HAP-1 (cell line): Measurements from ENCODE around the gene AMOTL1.
"Not testable (repeated sequence)": the region's sequence is repeated elsewhere in the genome, so short reads cannot be mapped to it uniquely, and the experiment has no call there.

ENCODE experiments used
- DNase-seq, 2 experiments: peaks; one replicate each; pipeline ENCODE4 v3.0.0-alpha.2; 2016 to 2020; ENCODE audit warnings: low spot score in 2 of 2
- H3K27me3 ChIP-seq: fragments of 250-450 bp; sonication (Bioruptor Pico); 2 replicates; pipeline ENCODE4 v1.5.1; 2020; ENCODE audit warnings: low read depth, mild to moderate bottlenecking, moderate library complexity
- H3K36me3 ChIP-seq: fragments of 250-450 bp; sonication (Bioruptor Pico); replicated peaks from 2 replicates; pipeline ENCODE4 v1.5.1; 2020; ENCODE audit warnings: mild to moderate bottlenecking
- H3K4me1 ChIP-seq: fragments of 250-450 bp; sonication (Bioruptor Pico); 2 replicates; pipeline ENCODE4 v1.5.1; 2020; ENCODE audit warnings: mild to moderate bottlenecking
- H3K4me3 ChIP-seq: fragments of 250-450 bp; sonication (Bioruptor Pico); 2 replicates; pipeline ENCODE4 v1.5.1; 2020; ENCODE audit warnings: mild to moderate bottlenecking, moderate library complexity
- H3K9me3 ChIP-seq: fragments of 250-450 bp; sonication (Bioruptor Pico); 2 replicates; pipeline ENCODE4 v1.5.1; 2020; ENCODE audit warnings: mild to moderate bottlenecking, moderate library complexity
- in situ Hi-C: fragments of 300-500 bp; cut with MboI; formaldehyde crosslinking; loops from 3 replicates; pipeline ENCODE4 v1.14.3; 2020; ENCODE audit warnings: low sequenced_read_pairs, inconsistent platforms, mixed read lengths

AMOTL1 gene

DNA sequence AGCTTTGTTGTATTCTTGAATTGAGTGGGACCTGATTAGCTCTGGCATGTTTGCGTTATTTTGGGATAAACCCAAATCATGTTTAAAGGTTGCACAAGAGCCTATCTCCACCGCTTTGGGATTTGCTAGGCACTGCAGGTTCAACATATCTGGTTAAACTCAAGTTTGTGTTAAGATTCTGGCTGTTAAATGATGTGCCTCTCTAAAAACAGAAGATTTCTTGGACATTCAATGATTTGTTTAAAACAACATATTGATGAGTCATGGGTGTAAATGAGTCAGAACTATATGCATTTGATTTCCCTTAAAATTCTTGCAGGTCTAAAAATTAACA lies 67.4 kb downstream of the AMOTL1 start:
- Histone ChIP-seq H3K36me3 (peaks cover 13% of the 10 kb centered on the region), H3K9me3 (no peaks in the 10 kb centered on the region), H3K4me3 (no peak overlapping the region), H3K27me3 (no peaks in the 10 kb centered on the region), H3K4me1 (peaks cover 13% of the 10 kb centered on the region)
- DNase-seq = no peak
- in situ Hi-C loops = no loop called here

DNA sequence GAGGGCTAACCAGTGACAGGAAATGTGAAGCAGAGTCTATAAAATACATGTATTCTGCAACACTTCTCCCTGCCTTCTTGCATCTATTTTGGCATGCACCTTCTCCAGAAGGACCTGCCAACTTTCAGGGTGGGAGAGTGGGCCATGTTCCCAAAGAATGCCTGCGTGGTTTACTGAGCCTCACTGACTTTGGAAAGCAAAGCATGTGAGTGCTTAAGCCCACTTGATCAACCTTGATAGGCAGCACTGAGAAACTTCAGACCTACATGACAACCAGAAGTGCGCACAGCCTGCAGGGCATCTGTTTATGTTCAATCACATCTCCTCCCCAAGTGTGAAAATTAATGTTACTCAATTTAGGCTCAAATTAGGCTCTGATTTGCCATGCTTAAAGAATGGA lies 69.2 kb downstream of the AMOTL1 start:
- in situ Hi-C loops = no loop called here
- peaks cover 6% of the 10 kb centered on the region for H3K36me3 ChIP-seq

DNA sequence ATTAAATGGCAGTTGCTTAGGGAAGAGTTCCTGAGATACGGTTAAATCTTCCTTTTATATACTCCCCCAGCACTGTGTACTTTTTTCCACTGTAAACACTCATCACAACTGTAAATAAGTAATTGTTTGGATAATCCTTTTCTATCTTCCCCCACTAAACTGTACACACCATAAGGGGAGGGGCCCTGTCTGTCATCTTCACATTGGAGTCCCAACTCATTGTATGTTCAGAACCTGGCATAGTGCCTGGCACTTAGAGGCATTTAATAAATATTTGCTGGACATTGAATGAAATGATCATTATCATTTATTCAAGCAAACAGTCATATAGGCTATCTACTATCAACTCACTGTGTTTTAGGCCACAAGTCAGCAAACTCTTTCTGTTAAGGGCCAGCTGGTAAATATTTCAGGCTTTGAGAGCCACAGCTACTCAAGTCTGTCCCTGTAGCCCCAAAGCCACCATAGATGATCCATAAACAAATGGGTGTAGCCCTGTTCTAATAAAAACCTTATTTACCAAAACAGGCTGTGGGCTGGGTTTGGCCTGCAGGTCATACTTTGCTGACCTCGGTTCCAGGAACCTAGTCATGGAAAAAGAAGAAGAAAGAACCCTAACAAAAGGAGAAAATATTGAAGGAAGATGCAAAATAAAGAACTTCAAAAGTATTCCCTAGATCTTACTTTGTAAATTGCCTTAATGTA lies 70.0 kb downstream of the AMOTL1 start:
- no peaks in the 10 kb centered on the region for H3K27me3 ChIP-seq
- H3K36me3 ChIP-seq = peaks cover 3% of the 10 kb centered on the region; the same call in 1 of the 2 replicates
- in situ Hi-C loops = no loop called here
- no peaks in the 10 kb centered on the region for H3K9me3 ChIP-seq
- H3K4me1 ChIP-seq = peaks cover 13% of the 10 kb centered on the region
- no peak overlapping the region for H3K4me3 ChIP-seq
- no peak for DNase-seq

More for the DNA sequence above, 69.2 kb downstream of the AMOTL1 start:
- Histone ChIP-seq H3K4me3 (no peak overlapping the region), H3K27me3 (no peaks in the 10 kb centered on the region), H3K4me1 (peaks cover 13% of the 10 kb centered on the region), H3K9me3 (no peaks in the 10 kb centered on the region)
- DNase-seq = no peak

DNA sequence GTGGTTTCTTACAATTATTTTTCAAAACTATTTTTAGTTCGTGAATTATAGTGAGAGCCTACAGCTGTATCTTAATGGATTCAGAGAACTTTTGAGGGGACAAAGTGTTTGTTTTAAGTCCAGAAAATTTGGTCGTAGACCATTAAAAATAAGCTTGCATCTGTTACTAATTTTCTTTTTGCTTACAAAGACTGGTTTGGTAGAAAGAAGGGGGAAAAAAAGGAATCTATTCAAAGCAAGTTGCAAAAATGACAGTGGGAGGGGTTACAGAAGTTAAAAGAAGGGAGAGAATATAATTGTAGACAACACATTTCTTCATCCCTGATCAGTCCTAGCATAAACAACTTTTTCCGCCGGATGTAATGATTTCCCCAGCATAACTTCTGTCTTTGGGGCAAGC lies 72.1 kb downstream of the AMOTL1 start:
- in situ Hi-C loops = no loop called here
- H3K36me3 ChIP-seq = peaks cover 3% of the 10 kb centered on the region; the same call in 1 of the 2 replicates
- H3K27me3 ChIP-seq = no peaks in the 10 kb centered on the region
- H3K4me3 ChIP-seq = no peak overlapping the region
- DNase-seq = no peak
- no peaks in the 10 kb centered on the region for H3K9me3 ChIP-seq
- peaks cover 4% of the 10 kb centered on the region for H3K4me1 ChIP-seq

DNA sequence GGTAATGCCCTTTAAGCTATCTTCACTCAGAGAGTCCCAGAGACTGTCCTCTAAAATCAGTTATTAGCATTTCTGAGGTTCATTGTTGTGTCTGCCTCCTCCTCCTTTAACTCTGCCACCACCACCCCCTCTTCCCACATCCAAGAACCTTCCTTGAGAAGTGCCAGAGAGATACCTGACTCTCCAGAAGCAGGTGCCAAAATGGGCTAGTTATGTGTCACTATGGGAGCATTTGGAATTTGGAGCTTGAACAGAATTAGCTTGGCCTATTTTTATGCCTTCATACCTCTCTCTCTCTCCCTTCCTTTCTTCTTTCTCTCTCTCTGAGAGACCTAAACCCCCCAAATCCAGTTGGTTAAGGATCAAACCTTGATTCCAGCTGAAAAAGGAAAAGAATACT lies 75.9 kb downstream of the AMOTL1 start:
- no peak overlapping the region for H3K4me3 ChIP-seq
- H3K36me3 ChIP-seq = no peaks in the 10 kb centered on the region; the same call in 1 of the 2 replicates
- DNase-seq = no peak
- no peaks in the 10 kb centered on the region for H3K27me3 ChIP-seq
- no peaks in the 10 kb centered on the region for H3K4me1 ChIP-seq
- in situ Hi-C loops = no loop called here
- H3K9me3 ChIP-seq = no peaks in the 10 kb centered on the region

DNA sequence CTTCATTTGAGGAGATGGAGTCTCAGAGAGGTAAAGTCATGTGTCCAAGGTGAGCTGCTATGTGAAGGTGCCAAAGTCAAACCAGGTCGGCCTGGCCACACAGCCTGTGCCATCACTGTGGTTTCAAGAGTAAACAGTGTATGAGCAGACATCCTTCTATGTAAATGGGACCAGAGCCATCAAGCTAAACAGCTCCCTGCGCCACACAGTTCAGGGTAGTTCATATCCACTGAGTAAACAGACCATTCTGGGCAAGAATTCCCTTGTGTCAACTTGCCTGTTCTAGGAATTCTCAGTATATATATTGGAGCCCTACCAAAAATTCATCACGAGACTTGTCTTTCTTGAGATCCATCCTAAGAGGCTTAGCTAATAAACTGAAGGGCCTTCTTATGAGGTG lies 77.5 kb downstream of the AMOTL1 start:
- in situ Hi-C loops = no loop called here
- no peaks in the 10 kb centered on the region for H3K36me3 ChIP-seq

DNA sequence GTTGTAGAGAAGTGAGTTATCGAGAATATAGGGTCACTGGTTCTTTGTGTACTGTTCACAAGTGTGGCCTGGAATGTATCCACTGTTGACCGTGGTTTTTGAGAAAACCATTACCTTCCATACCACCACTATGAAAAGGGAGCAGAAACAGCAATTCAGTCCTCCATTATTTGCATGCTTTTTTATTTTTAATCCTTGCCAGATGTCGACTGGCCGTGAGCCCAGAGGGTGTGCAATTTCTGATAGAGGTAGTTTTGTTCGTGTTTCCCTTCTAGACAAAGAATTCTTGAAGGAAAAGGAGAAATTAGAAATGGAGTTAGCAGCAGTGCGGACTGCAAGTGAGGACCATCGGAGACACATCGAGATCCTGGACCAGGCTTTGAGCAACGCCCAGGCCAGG lies 81.7 kb downstream of the AMOTL1 start:
- Histone ChIP-seq H3K36me3 (peaks cover 21% of the 10 kb centered on the region), H3K4me1 (no peaks in the 10 kb centered on the region), H3K9me3 (no peaks in the 10 kb centered on the region), H3K4me3 (no peak overlapping the region), H3K27me3 (no peaks in the 10 kb centered on the region)
- in situ Hi-C loops = no loop called here
- no peak for DNase-seq

More for the DNA sequence above, 77.5 kb downstream of the AMOTL1 start:
- no peak overlapping the region for H3K4me3 ChIP-seq
- no peaks in the 10 kb centered on the region for H3K27me3 ChIP-seq
- H3K9me3 ChIP-seq = no peaks in the 10 kb centered on the region
- H3K4me1 ChIP-seq = no peaks in the 10 kb centered on the region
- no peak for DNase-seq

DNA sequence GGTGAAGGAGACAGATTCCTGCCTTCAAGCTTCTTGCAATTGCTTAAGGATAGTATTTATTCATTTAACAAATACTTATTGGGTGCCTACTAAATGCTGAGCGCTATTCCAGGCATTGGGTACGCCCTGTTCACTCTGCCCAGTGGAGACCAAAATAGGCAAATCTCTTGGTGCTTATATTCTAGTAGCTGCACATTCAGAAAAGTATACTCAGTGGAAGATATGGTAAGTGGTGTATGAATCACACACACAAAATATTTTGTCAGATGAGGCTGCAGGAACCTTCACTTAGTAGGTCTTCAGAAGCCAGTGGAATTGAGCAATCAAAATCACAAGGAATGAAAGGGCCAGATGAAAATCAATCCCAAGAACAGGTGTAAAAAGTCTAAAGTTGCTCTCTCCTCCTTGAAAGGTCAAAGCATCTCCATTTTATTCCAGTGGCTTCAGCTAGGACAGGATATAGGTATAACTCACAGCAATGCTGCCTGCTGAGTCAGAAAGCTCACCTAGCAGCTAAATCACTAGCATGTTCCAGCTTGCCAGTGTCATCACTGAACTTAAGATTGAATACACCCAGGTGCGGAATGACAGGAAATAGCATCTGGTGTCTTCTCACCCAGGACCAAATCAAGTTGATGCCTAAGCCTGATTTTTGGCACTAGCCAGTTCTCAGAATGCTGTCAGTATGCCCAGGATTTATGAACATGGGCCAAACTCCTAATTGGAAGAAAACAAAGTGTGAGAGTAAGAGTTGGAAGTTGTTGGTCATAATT lies 83.9 kb downstream of the AMOTL1 start:
- no peaks in the 10 kb centered on the region for H3K9me3 ChIP-seq
- in situ Hi-C loops = no loop called here
- H3K4me1 ChIP-seq = no peaks in the 10 kb centered on the region
- H3K36me3 ChIP-seq = peaks cover 29% of the 10 kb centered on the region
- H3K4me3 ChIP-seq = no peak overlapping the region
- H3K27me3 ChIP-seq = no peaks in the 10 kb centered on the region
- DNase-seq = no peak

DNA sequence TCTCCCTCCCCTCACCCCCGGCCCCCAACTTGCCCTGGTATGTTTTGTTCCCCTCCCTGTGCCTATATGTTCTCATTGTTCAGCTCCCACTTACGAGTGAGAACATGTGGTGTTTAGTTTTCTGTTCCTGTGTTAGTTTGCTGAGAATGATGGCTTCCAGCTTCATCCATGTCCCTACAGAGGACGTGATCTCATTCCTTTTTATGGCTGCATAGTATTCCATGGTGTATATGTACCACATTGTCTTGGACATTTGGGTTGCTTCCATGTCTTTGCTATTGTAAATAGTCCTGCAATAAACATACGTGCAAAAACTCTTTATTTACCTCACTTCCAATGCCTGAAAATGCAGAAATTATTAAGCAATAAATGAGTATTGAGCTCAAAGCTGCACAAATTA lies 85.1 kb downstream of the AMOTL1 start:
- DNase-seq, in situ Hi-C loops, H3K4me3 ChIP-seq, H3K27me3 ChIP-seq, H3K9me3 ChIP-seq, H3K4me1 ChIP-seq: not testable (repeated sequence)
- H3K36me3 ChIP-seq = peaks cover 36% of the 10 kb centered on the region

DNA sequence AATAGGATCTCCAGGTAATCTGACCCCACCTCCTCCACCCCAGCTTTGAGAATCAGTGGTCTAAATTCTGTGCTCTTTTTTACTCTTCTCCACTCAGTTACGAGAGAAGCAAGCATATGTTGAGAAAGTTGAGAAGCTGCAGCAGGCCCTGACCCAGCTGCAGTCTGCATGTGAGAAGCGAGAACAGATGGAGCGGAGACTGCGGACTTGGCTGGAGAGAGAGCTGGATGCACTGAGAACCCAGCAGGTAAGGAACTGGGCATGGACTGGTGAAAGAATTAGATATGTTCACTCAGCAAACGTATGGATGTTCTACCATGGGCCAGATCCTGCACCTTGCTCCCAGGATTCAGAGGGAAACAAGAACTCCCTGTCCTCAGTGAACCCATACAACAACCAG lies 85.7 kb downstream of the AMOTL1 start:
- Histone ChIP-seq H3K4me3 (no peak overlapping the region), H3K4me1 (peaks cover 12% of the 10 kb centered on the region), H3K9me3 (no peaks in the 10 kb centered on the region), H3K36me3 (peaks cover 39% of the 10 kb centered on the region), H3K27me3 (no peaks in the 10 kb centered on the region)
- in situ Hi-C loops = no loop called here
- DNase-seq = no peak

DNA sequence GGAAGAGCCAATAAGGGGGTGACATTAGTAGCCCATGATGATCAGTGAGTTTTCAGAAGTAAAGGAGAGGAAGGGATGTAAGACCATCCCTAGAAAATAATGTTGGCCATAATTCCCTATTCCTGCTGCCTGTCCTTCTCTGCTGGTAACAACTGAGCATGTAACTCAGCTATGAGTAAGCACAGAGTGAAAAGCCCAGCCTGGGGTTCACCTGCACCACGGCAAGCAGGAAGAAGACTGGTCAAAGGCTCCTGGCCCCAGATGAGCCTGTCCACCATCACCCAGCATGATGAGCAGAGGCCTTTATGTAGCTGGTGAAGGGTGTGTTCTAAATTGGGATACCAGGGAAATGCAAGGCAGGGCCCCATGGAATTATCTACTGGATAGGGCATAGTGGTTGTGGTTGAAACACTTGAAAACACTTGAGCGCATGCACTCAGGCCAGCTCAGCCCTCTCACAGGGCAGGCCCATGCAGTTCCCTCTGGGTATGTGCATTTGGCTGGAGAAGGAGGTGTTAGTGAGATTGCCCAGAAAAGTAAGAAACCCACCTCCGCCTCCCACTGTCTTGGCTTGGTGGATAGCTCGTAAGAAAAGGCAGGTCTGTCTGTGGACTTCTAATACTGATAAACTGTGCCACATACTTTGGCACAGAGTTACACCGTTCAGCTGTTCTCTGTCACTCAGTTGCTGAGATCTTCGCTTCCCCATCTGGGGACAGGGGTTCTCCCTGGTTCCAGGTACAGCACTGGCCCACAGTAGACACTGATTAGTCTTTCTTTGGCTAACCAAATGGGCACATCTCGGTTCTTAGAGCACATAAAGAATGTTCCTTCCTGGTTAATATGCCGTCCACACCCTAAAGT lies 86.8 kb downstream of the AMOTL1 start:
- Histone ChIP-seq H3K27me3 (no peaks in the 10 kb centered on the region), H3K36me3 (peaks cover 49% of the 10 kb centered on the region)
- in situ Hi-C loops = no loop called here

DNA sequence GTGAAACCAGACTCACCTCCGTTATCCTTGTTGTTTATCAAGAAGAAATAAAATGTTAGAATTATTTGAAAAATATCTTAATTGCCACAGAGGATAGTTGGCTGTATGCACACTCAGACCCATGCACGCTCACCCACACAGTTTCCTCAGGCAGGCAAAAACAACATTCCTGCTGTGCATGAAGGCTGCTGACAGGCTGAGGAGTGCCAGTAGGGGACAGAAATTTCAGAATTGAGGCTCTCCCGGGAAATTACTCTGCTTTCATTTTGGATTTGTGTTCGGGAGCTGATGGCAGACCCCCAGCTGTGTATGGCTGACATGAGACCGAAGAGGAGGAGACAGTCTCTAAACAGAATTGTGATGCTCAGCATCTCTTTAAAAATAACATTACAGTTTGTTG lies 87.5 kb downstream of the AMOTL1 start:
- Histone ChIP-seq H3K4me3 (no peak overlapping the region), H3K4me1 (peaks cover 12% of the 10 kb centered on the region), H3K36me3 (peaks cover 49% of the 10 kb centered on the region), H3K27me3 (no peaks in the 10 kb centered on the region), H3K9me3 (no peaks in the 10 kb centered on the region)
- DNase-seq = no peak
- in situ Hi-C loops = no loop called here

More for the DNA sequence above, 86.8 kb downstream of the AMOTL1 start:
- Histone ChIP-seq H3K4me1 (peaks cover 12% of the 10 kb centered on the region), H3K4me3 (no peak overlapping the region), H3K9me3 (no peaks in the 10 kb centered on the region)
- no peak for DNase-seq

DNA sequence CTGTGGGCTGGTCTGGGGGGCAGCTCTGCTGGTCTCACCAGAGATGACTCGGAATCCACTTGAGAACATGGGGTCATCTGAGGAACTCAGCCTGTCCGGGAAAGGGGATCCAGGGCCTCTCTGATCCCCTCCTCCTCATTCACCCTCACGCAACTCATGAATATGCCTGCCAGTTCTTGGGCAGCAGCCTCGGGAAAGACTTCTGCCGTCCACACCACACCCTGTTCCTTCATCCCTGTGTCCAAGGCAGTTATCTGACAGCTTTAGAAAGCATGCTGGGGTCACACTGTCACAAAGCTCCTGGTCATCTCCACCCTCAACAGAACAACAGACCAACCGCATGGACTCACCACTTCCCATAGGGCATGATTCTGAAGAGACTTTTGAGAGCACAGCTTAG lies 88.3 kb downstream of the AMOTL1 start:
- peaks cover 44% of the 10 kb centered on the region for H3K36me3 ChIP-seq
- DNase-seq = no peak
- no peaks in the 10 kb centered on the region for H3K27me3 ChIP-seq
- in situ Hi-C loops = no loop called here
- H3K4me1 ChIP-seq = peaks cover 12% of the 10 kb centered on the region
- no peaks in the 10 kb centered on the region for H3K9me3 ChIP-seq
- no peak overlapping the region for H3K4me3 ChIP-seq

DNA sequence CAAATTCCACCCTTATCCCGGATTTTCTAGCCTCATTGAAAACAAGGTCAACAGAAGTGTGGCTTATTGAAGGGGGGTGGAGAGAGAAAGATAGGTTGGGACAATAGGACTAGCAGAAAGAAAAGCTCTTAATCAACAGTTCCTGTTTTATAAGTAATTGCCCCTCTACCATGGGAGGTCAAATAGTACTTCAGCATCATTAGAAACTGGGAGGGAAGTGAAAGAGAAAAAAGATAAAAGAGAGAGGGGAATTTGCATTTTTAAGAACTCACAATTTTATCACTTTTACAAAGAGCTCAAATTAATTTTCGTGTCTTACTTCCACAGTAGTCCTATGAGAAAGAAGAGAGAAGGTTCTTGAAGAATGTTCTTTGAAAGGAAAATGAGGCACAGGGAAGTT lies 89.2 kb downstream of the AMOTL1 start:
- in situ Hi-C loops = no loop called here
- H3K36me3 ChIP-seq = peaks cover 38% of the 10 kb centered on the region
- DNase-seq = no peak
- no peaks in the 10 kb centered on the region for H3K27me3 ChIP-seq
- no peaks in the 10 kb centered on the region for H3K9me3 ChIP-seq
- peaks cover 12% of the 10 kb centered on the region for H3K4me1 ChIP-seq
- no peak overlapping the region for H3K4me3 ChIP-seq
